NCI-H2107 treated with DMSO at 0.1 percent for 48 hours (cell line): ENCODE results near the gene TMEM132D.

Experiments
- DNase-seq: peaks from one replicate; lab custom pipeline; 2025; ENCODE audit not compliant: unreplicated experiment; lab: John Stamatoyannopoulos, UW

Gene TMEM132D

DNA sequence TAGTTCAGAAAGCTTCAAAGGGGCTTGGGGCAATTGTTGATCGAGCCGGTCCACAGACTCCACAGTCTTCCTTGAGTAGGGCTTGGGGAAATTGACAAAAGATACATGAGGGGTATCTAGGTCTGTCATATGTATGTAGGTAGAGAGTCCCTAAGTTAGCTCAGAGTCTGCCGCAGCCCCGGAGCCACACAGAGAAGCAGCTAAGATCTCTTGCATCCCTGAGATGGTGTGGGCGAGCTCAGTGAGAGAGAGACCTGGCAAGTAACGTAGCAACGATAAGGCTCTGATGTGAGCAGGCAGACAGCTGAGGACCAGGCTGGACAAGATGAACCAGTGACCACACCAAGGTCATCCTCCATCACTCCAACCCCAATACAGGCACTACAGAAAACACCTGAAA, 297.6 kb downstream of the TMEM132D start:
- no peak for DNase-seq

DNA sequence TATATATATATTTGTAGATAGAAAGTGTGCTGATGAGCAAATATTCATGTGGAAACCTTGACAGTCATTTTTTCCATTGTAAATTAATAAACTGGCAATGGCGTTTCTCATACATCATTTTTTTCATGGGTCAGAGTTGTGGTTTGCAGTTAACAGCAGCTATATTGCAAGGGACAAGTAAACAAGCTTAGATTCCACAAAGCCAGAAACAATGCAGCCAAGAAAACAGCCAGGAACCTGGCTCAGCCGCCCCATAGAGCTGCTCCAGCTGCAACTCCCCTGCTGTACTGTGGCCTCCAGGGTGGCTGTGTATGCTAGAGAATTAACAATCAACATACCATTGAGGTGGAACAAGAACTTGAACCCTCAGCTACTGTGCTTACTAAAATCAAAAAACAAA, 298.2 kb downstream of the TMEM132D start:
- peak; percentile 30 for DNase-seq

DNA sequence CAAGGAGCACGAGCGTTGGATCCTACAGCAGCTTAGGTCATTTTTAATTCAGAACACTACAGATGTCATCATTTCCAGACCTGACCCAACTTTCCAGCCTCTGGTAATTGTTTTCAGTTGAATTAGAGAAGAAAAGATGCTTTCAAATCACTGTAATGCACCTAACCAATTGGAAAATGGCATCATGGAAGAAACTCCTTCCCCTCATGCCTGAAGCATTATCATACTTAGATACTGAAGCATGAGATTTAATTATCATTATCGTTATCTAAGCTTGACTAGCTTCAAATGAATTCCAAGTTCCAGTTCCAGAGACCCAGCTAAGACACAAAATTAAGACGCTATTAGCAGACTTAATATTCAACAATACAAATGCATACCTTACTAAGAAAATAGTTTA, 299.3 kb downstream of the TMEM132D start:
- no peak for DNase-seq

DNA sequence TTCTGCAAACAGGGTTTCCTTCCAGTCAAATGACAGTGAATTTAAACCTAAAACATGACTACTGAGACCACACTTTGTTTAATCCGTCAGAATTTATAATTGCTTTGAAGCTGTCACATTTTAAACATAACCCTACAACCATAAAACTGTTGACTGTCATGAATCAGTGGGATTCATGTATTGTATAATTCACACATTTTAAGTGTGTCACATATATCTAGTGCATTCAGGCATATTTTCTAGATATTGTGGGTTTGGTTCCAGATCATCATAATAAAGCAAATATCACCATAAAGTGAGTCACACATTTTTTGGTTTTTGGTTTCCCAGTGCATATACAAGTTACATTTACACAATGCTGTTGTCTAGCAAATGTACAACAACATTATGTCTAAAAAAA, 304.4 kb downstream of the TMEM132D start:
- no peak for DNase-seq

DNA sequence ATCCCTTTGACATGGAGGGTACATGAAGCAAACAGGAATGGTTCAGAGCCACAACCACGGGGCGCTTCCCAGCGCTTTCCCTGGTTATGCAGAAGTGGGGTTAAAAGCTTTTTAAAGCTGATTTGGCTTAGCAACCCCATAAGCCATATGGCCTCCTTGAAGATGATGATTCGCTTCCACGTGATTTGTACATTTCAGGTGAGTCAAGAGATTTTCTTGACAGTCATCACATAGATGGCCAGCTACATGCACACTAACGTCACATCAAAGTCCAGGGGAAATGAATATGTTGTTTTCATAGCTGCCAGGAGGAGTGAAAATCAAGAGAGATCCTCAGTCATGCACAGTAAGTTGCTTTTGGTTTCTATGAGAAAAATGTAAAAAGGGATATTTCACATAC, 309.7 kb downstream of the TMEM132D start:
- no peak for DNase-seq

DNA sequence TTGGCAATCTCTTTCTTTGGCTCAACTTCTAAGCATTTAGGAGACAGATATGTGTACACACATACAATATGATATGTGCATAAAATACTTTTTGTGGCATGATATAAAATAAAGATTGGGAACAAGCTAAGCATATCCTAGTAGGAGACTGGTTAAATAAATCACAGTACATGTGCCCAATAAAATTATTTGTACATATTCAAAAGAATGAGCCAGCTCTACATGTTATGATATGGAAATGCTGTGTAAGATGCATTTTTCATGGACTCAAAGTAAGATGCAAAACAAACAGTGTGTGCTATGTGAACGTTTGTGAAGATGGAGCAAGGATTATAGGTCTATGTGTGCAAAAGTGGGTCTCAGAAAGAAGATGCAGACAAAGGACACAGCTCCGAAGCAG, 311.4 kb downstream of the TMEM132D start:
- no peak for DNase-seq

DNA sequence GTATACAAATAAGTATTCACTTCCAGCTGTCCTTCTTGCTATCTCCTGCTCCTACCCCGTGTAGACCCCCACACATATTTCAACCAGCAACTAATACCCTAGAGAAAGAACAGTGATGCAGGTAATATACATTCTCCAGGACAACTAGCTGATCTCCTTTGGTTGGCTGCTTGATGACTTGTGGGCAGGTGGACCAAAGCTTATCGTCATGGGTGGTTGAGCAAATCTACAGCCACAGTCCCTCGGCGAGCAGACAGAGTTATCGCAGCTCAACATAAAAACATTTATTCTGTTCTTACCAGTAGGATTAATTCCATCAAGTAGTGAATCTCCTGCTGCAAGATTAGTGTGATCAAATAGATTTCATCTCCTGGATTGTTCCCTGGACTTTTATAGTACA, 314.3 kb downstream of the TMEM132D start:
- no peak for DNase-seq

DNA sequence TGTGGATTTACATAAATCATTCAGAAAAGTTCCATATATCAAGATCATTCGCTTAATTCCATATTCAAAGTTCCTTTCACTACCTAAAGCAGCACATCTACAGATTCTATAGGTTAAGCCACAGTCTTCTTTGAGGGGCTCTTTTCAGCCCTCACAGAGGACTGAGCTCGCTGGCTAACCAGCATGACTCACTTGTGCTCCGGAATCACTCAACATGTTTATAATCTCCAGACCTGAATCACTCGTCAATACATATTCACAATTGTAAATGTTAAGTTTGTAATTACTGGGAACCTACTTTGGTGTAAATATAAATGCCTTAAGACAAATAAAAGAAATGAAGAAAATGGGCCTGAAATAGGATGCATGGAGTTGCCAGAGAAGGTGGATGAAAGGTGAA, 315.7 kb downstream of the TMEM132D start:
- DNase-seq, result no peak

GRCh38 chr12:129585296-129585695, 318.5 kb downstream of the TMEM132D start:
- no peak for DNase-seq

DNA sequence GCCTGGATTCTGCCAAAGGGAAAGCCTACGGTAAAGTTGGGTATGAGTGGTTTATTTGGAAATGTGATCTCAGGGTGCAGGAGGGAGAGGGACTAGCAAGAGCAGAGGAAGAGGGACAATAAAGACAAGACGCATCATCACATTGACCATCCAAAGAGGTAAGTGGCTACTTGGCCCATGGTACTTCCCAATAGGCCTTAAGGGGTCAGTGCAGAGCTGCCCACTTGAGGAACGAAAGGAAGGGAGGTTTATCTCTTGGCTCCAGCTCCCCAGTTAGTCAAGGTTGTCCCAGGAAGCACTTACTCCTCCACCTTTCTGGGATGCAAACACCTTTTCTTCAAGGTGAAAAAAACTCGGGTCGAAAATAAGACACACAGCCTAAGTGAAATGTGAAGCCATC, 323.9 kb downstream of the TMEM132D start:
- no peak for DNase-seq

- no peak for DNase-seq
Observed at GRCh38 chr12:129571901-129572494, 331.8 kb downstream of the TMEM132D start.

DNA sequence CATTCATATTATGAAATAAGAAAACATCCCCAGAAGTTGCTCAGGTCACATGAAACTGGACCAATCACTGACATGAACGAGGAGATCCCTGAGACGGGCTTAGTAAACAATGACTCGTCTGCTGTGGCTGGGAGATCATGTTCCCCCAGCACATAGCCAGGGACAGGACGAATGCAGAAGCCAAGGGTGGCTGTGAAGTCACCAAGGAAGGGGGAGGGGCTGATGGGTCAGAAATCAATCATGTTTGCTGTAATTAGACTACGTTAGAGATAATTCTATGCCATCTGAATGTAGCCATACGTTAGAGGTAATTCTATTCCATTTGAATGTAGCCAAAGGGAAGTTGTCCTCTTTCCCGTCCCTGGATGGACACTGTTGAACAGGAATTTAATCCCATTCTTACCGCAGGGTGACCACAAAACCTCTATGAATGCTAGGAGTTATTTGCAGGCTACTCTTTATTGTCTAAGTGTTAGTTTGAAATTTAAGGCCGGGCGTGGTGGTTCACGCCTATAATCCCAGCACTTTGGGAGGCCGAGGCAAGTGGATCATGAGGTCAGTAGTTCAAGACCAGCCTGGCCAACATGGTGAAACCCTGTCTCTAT, 332.9 kb downstream of the TMEM132D start:
- peak; percentile 18 for DNase-seq

DNA sequence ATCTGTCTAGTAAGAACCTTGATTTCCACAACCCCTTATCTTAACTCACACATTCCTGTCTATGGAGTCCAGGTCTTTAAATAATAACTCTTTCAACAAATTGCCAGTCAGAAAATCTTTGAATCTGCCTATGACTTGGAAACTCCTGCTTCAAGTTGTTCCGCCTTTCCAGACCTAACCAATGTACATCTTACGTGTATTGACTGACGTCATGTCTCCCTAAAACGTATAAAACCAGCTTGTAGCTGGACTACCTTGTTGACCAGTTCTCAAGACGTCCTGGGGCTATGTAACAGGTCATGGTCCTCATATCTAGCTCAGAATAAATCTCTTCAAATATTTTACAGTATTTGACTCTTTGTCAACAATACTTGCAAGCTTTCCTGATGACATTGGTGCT, 337.0 kb downstream of the TMEM132D start:
- DNase-seq, result no peak

- no peak for DNase-seq
Observed at GRCh38 chr12:129564768-129565167, 339.1 kb downstream of the TMEM132D start.

DNA sequence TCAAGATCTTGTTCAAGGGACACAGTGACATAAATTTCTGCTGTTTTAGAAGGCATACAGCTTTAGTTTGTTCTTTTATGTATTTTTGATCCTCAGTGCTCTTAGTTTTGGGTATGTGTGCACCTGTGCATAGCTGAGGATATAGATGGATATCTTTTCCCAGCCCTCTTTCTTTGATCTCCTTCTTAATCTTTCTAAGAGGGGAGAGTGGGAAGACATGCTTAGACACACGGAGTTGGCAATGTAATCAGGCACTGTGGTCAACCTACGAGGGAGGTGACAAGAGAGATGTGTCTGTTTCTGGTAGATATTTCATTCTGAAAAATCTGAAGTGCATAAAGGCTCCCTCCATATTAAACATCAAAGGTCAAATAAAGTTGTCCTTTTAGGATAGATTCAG, 340.6 kb downstream of the TMEM132D start:
- DNase-seq, result no peak

GRCh38 chr12:129561304-129561703, 342.5 kb downstream of the TMEM132D start:
- DNase-seq, result no peak

DNA sequence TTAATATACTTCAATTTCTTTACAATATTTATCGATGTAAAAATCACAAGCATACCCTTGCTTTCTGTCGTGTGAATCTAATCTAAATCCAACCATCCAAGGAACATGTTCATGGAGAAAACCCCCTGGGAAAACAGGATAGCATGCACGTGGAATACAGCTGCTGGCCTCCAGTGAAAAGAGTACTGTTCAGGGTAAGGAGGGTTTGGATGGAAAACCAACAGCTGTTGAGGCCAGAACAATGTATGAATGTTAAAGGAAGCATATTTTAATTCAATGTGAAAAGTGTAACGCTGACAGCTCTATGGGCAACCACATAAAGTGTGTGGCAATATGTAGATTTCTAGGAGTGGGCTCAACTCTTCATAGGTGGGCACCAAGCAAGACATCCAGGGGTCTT, 344.0 kb downstream of the TMEM132D start:
- DNase-seq, result no peak

- no peak for DNase-seq
Observed at GRCh38 chr12:129558036-129558435, 345.8 kb downstream of the TMEM132D start.

DNA sequence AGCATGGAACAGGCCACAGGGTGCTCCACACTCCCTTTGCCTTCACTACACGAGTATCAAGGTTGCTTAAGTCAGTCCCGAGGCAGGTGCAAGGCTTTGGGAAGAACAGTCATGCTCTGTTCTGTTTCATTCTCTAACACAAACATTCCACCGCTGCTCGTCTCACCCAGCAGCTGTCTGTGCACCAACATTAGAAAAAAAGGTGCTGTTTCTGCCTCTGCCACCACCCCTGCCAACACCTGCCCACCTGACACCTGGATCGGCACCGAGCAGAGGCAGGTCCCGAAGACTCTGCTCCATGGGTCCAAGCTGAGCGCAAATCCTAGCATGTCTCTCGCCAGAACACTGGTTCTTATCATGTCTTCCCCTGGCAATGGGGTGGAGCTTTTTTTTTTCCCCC, 347.7 kb downstream of the TMEM132D start:
- DNase-seq, result no peak

DNA sequence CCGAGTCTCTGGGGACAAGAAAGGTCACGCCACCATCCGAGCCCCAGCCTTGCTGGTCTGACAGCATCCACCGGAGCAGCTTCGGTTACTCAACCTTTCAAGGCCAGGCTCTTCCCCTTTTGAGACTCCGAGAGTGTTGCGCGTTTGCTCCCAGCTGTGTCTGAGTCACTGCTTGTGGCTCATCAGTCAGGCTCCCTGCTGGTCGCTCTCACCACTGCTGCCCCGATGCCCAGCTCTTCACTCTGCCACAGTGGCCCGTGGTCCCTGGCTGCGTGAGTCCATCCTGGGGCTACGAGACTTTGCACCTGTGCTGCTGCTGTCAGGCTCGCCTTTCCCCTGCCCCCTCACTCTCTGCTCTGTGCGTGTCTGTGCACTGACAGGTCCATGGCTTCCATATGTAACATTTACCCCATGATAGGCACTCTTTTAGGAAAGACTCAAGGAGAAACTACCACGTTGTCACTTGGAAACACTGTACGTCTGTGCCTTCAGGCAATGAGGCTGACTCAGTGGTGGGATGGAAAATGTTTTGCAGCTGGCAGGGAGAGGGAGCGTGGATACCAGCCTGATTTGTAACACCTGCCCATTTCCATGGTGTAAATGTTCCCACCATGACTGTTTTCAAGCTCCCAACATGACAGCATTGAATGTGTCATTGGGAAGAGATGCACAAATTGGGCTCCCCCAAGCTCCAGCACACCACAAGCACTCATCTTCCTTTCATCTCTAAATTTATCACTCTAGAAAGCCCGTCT, 350.7 kb downstream of the TMEM132D start:
- DNase-seq, result no peak

- DNase-seq, result no peak
Observed at GRCh38 chr12:129551441-129551840, 352.4 kb downstream of the TMEM132D start.

DNA sequence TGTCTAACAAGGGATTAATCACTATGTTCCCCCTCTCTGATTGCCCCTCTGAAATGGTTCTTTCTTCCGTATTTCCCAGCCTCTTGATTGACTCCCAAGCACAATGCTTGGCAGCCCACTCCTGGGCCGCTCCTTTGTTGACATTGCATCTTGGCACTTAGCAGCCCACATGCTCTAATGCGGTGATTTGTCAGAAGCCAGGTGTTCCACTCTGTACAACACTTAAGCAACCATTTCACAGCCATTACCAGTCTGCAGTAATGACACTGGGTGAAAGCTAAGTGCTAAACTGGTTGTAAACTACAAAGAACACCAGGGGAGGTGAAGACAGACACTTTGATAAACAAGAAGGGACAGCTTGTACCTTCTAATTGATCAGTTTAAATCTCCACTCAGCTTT, 353.5 kb downstream of the TMEM132D start:
- peak; percentile 99 for DNase-seq

DNA sequence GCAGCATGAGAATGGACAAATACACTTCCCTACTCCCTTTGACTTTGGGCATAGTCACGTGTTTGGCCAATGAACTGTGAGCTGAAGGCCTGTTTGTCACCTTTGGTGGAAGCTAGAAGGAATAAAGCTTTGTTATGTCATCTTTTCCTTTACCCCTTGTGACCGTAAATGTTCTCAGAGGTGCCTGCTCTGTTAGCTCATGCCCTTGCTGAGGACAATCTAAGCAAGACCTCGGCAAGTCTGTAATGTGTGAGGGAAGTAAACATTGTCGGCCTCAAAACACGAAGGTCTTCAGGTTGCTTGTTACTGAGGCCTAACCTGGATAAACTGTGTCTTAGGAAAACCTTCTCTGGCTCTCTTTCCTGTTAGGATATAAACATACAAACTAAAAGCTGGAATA, 354.2 kb downstream of the TMEM132D start:
- no peak for DNase-seq
